CD4-positive, CD25-positive, alpha-beta regulatory T cell (primary cell): Measurements from ENCODE around the gene KEL. TPM values are rescaled to one million over a fixed set of nuclear protein-coding genes. Genes with fewer than 3 reads are reported as not detected.

Experiments
- ATAC-seq, 2 donors: fragments of 150-1000 bp; cut with Tn5 transposase; one replicate each; pipeline ENCODE4 v1.10.0; 2021; ENCODE audit warnings: low read depth in 2 of 2, moderate number of reproducible peaks in 2 of 2, moderate library complexity in 1 of 2
- DNase-seq, 3 donors: peaks; one replicate each; pipeline versions ENCODE4 v3.0.0 to v3.0.0-alpha.2; 2012 to 2022; ENCODE audit warnings: mixed read lengths in 1 of 3
- H3K27ac ChIP-seq: one replicate; pipeline ENCODE4 v1.7.0; 2013; ENCODE audit warnings: mild to moderate bottlenecking, low read length; ENCODE audit not compliant: insufficient read depth, poor library complexity, severe bottlenecking
- H3K27me3 ChIP-seq: one replicate; pipeline ENCODE4 v1.7.0; 2013; ENCODE audit warnings: low read length; ENCODE audit not compliant: control insufficient read depth, insufficient read depth
- H3K36me3 ChIP-seq: one replicate; pipeline ENCODE4 v1.7.0; 2013; ENCODE audit warnings: mild to moderate bottlenecking, low read length, moderate library complexity; ENCODE audit not compliant: control insufficient read depth, insufficient read depth
- H3K4me1 ChIP-seq: 2 replicates; pipeline ENCODE4 v1.7.0; 2013; ENCODE audit warnings: mild to moderate bottlenecking, low read length; ENCODE audit not compliant: insufficient read depth, control insufficient read depth, poor library complexity, severe bottlenecking
- H3K4me3 ChIP-seq: one replicate; pipeline ENCODE4 v1.7.0; 2013; ENCODE audit warnings: low read depth, mild to moderate bottlenecking, low read length, moderate library complexity
- H3K9me3 ChIP-seq, 2 experiments: 1 replicate in 1 of 2; 2 replicates in 1 of 2; pipeline ENCODE4 v1.7.0; 2013; ENCODE audit warnings: low read length in 2 of 2, mild to moderate bottlenecking in 1 of 2, moderate library complexity in 1 of 2; ENCODE audit not compliant: control insufficient read depth in 2 of 2
- H3K27ac Mint-ChIP-seq, 3 donors: one replicate each; pipeline ENCODE4 v1.8.0; 2020 to 2022; ENCODE audit warnings: mild to moderate bottlenecking in 3 of 3, mixed read lengths in 3 of 3, moderate library complexity in 2 of 3
- H3K27me3 Mint-ChIP-seq: one replicate; pipeline ENCODE4 v1.8.0; 2022; ENCODE audit warnings: mild to moderate bottlenecking, mixed read lengths
- H3K36me3 Mint-ChIP-seq: one replicate; pipeline ENCODE4 v1.8.0; 2020; ENCODE audit warnings: mixed read lengths
- H3K4me1 Mint-ChIP-seq, 4 donors: one replicate each; pipeline ENCODE4 v1.8.0; 2020 to 2022; ENCODE audit warnings: mixed read lengths in 4 of 4, mild to moderate bottlenecking in 1 of 4
- H3K4me3 Mint-ChIP-seq, 4 donors: one replicate each; pipeline ENCODE4 v1.8.0; 2020 to 2022; ENCODE audit warnings: mild to moderate bottlenecking in 4 of 4, mixed read lengths in 4 of 4, moderate library complexity in 3 of 4
- H3K9me3 Mint-ChIP-seq, 7 donors: one replicate each; pipeline ENCODE4 v1.8.0; 2020 to 2022; ENCODE audit warnings: mixed read lengths in 7 of 7, mild to moderate bottlenecking in 3 of 7, moderate library complexity in 2 of 7
- polyA plus RNA-seq, 4 donors: library from polyadenylated mRNA; unstranded; fragments of 300-500 nt; fragmentation: Illumina TruSeq; gene quantifications; one replicate each; pipeline ENCODE4 v1.2.3, GENCODE V29; 2021
- total RNA-seq: library from RNA; stranded (reverse); gene quantifications from one replicate; pipeline ENCODE4 v1.2.3, GENCODE V29; 2022

KEL gene
- total and polyA plus RNA-seq, 5 donors from 2014 or later, result 1.1 TPM; not detected in 4

GRCh38 chr7:142913566-142913965 lies 48.6 kb downstream of the KEL start:
- Histone ChIP-seq H3K9me3 (no peaks in the 10 kb centered on the region), H3K4me3 (no peak overlapping the region), H3K4me1 (no peaks in the 10 kb centered on the region), H3K27me3 (peaks cover 12% of the 10 kb centered on the region), H3K27ac (no peak overlapping the region), H3K36me3 (no peaks in the 10 kb centered on the region)
- Mint-ChIP-seq H3K4me1 (peaks cover 0 to 2% (median 0%) of the 10 kb centered on the region in 4 donors), H3K27ac (no peak overlapping the region), H3K27me3 (peaks cover 40% of the 10 kb centered on the region), H3K4me3 (no peak overlapping the region), H3K9me3 (peaks cover 0 to 1% (median 0%) of the 10 kb centered on the region in 7 donors), H3K36me3 (no peaks in the 10 kb centered on the region)
- no peak for DNase-seq
- ATAC-seq, result no peak

GRCh38 chr7:142913051-142913450 lies 49.1 kb downstream of the KEL start:
- H3K36me3 Mint-ChIP-seq, result no peaks in the 10 kb centered on the region
- H3K9me3 Mint-ChIP-seq, result peaks cover 0 to 2% (median 0%) of the 10 kb centered on the region in 7 donors
- DNase-seq (no peak), ATAC-seq (no peak)
- H3K4me3 Mint-ChIP-seq, result no peak overlapping the region
- Histone ChIP-seq H3K36me3 (no peaks in the 10 kb centered on the region), H3K4me3 (no peak overlapping the region), H3K4me1 (no peaks in the 10 kb centered on the region), H3K9me3 (no peaks in the 10 kb centered on the region), H3K27me3 (peaks cover 14% of the 10 kb centered on the region), H3K27ac (no peak overlapping the region)
- H3K27me3 Mint-ChIP-seq, result peaks cover 41% of the 10 kb centered on the region
- no peak overlapping the region for H3K27ac Mint-ChIP-seq
- peaks cover 0 to 2% (median 0%) of the 10 kb centered on the region in 4 donors for H3K4me1 Mint-ChIP-seq

- Mint-ChIP-seq H3K4me1 (peaks cover 0 to 2% (median 0%) of the 10 kb centered on the region in 4 donors), H3K4me3 (no peak overlapping the region), H3K36me3 (no peaks in the 10 kb centered on the region), H3K27ac (no peak overlapping the region), H3K27me3 (peaks cover 36% of the 10 kb centered on the region), H3K9me3 (peaks cover 0 to 4% (median 0%) of the 10 kb centered on the region in 7 donors)
- Histone ChIP-seq H3K27ac (no peak overlapping the region), H3K27me3 (peaks cover 11% of the 10 kb centered on the region), H3K4me3 (no peak overlapping the region), H3K9me3 (no peaks in the 10 kb centered on the region), H3K36me3 (no peaks in the 10 kb centered on the region), H3K4me1 (no peaks in the 10 kb centered on the region)
- ATAC-seq (no peak), DNase-seq (no peak)
Measured at GRCh38 chr7:142910481-142910880, 51.7 kb downstream of the KEL start.

GRCh38 chr7:142910031-142910433 lies 52.1 kb downstream of the KEL start:
- no peak for DNase-seq
- Mint-ChIP-seq H3K27ac (no peak overlapping the region), H3K36me3 (no peaks in the 10 kb centered on the region), H3K4me1 (peaks cover 0 to 2% (median 0%) of the 10 kb centered on the region in 4 donors), H3K27me3 (peaks cover 36% of the 10 kb centered on the region), H3K4me3 (no peak overlapping the region), H3K9me3 (peaks cover 0 to 4% (median 0%) of the 10 kb centered on the region in 7 donors)
- Histone ChIP-seq H3K9me3 (no peaks in the 10 kb centered on the region), H3K27me3 (peaks cover 9% of the 10 kb centered on the region), H3K4me3 (no peak overlapping the region), H3K4me1 (no peaks in the 10 kb centered on the region), H3K27ac (no peak overlapping the region), H3K36me3 (no peaks in the 10 kb centered on the region)
- ATAC-seq, result no peak

- ATAC-seq, result peak in 1 of 2 donors; percentile 28
- Histone ChIP-seq H3K27ac (no peak overlapping the region), H3K4me1 (no peaks in the 10 kb centered on the region), H3K4me3 (no peak overlapping the region), H3K9me3 (peaks cover 4 to 7% of the 10 kb centered on the region in 2 experiments), H3K36me3 (no peaks in the 10 kb centered on the region), H3K27me3 (peaks cover 9% of the 10 kb centered on the region)
- peaks cover 0 to 3% (median 0%) of the 10 kb centered on the region in 7 donors for H3K9me3 Mint-ChIP-seq
- peak in 1 of 3 donors; percentile 24 for DNase-seq
- peaks cover 0 to 2% (median 0%) of the 10 kb centered on the region in 4 donors for H3K4me1 Mint-ChIP-seq
- no peaks in the 10 kb centered on the region for H3K36me3 Mint-ChIP-seq
- peaks cover 32% of the 10 kb centered on the region for H3K27me3 Mint-ChIP-seq
- H3K4me3 Mint-ChIP-seq, result no peak overlapping the region
- no peak overlapping the region for H3K27ac Mint-ChIP-seq
Measured at GRCh38 chr7:142908921-142909890, 53.0 kb downstream of the KEL start.

GRCh38 chr7:142908290-142908689 lies 53.9 kb downstream of the KEL start:
- Mint-ChIP-seq H3K27ac (no peak overlapping the region), H3K36me3 (no peaks in the 10 kb centered on the region), H3K9me3 (peaks cover 0 to 3% (median 0%) of the 10 kb centered on the region in 7 donors), H3K27me3 (peaks cover 25% of the 10 kb centered on the region), H3K4me1 (peaks cover 0 to 2% (median 0%) of the 10 kb centered on the region in 4 donors), H3K4me3 (no peak overlapping the region)
- Histone ChIP-seq H3K27me3 (peaks cover 9% of the 10 kb centered on the region), H3K27ac (no peak overlapping the region), H3K4me1 (no peaks in the 10 kb centered on the region), H3K4me3 (no peak overlapping the region), H3K9me3 (peaks cover 6 to 8% of the 10 kb centered on the region in 2 experiments), H3K36me3 (no peaks in the 10 kb centered on the region)
- no peak for ATAC-seq
- no peak for DNase-seq

- no peaks in the 10 kb centered on the region for H3K4me1 ChIP-seq
- H3K27ac ChIP-seq, result no peak overlapping the region
- no peaks in the 10 kb centered on the region for H3K36me3 ChIP-seq
- H3K36me3 Mint-ChIP-seq, result no peaks in the 10 kb centered on the region
- peaks cover 28% of the 10 kb centered on the region for H3K27me3 Mint-ChIP-seq
- DNase-seq (no peak), ATAC-seq (no peak)
- H3K9me3 ChIP-seq, result peaks cover 6 to 8% of the 10 kb centered on the region in 2 experiments
- H3K27me3 ChIP-seq, result peaks cover 7% of the 10 kb centered on the region
- no peak overlapping the region for H3K4me3 Mint-ChIP-seq
- no peak overlapping the region for H3K4me3 ChIP-seq
- no peak overlapping the region for H3K27ac Mint-ChIP-seq
- peaks cover 0 to 11% (median 0%) of the 10 kb centered on the region in 7 donors for H3K9me3 Mint-ChIP-seq
- H3K4me1 Mint-ChIP-seq, result peaks cover 0 to 4% (median 0%) of the 10 kb centered on the region in 4 donors
Measured at GRCh38 chr7:142906643-142907042, 55.5 kb downstream of the KEL start.
